ENCODE data around the gene HDAC4. TPM values are rescaled to one million over a fixed set of nuclear protein-coding genes. Genes with fewer than 3 reads are reported as not detected.

The HDAC4 gene
- total and polyA plus RNA-seq, 2 experiments from 2014 or later, result 9.3 to 10.8 TPM

DNA sequence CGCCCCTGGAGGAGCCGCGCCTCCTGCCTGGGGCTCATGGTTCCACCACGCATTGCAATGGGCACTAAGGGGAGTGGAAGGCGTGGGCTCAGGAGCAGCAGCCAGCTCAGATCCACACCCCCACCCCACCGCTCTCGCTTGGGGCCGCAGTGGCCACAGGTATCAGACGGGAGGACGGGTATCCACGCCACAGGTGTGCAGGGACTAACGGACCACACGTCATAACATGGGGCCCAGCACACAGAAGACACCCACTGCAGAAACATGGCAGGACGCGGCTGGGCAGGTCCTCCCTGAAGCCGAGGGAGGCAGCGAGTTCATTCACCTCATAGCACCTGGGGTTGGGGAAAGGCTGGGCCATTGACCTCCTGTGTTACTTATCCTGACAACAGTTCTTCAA is 13.0 kb downstream of the HDAC4 start:
- Histone ChIP-seq H3K9me2 (replicated peaks; ENCODE audit: insufficient read depth) (no peaks in the 10 kb centered on the region), H3K9me3 (ENCODE audit: low read depth) (no peaks in the 10 kb centered on the region), H2AFZ (no peak overlapping the region), H3K27ac (no peak overlapping the region), H3K4me2 (no peak overlapping the region), H3K27me3 (no peaks in the 10 kb centered on the region), H3K36me3 (replicated peaks; ENCODE audit: insufficient read depth, low read depth) (no peaks in the 10 kb centered on the region), H3K4me1 (ENCODE audit: insufficient read depth) (peaks cover under 1% of the 10 kb centered on the region), H4K20me1 (ENCODE audit: insufficient read depth, poor library complexity, severe bottlenecking) (peaks cover 3% of the 10 kb centered on the region), H3K79me2 (peaks cover 84% of the 10 kb centered on the region), H3K4me3 (no peak overlapping the region)
- TF ChIP-seq, protein P1, sequence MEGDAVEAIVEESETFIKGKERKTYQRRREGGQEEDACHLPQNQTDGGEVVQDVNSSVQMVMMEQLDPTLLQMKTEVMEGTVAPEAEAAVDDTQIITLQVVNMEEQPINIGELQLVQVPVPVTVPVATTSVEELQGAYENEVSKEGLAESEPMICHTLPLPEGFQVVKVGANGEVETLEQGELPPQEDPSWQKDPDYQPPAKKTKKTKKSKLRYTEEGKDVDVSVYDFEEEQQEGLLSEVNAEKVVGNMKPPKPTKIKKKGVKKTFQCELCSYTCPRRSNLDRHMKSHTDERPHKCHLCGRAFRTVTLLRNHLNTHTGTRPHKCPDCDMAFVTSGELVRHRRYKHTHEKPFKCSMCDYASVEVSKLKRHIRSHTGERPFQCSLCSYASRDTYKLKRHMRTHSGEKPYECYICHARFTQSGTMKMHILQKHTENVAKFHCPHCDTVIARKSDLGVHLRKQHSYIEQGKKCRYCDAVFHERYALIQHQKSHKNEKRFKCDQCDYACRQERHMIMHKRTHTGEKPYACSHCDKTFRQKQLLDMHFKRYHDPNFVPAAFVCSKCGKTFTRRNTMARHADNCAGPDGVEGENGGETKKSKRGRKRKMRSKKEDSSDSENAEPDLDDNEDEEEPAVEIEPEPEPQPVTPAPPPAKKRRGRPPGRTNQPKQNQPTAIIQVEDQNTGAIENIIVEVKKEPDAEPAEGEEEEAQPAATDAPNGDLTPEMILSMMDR (IDR thresholded peaks at IDR 0.05; ENCODE audit: poor library complexity), result no peak
- no peak for DNase-seq (ENCODE audit: low spot score)
- 90% methylated on average over 17 of the region's 17 CpGs for WGBS (ENCODE audit: low lambda C conversion rate, missing lambda C conversion rate)

- Histone ChIP-seq H3K9me3 (ENCODE audit: low read depth) (no peaks in the 10 kb centered on the region), H3K4me1 (ENCODE audit: insufficient read depth) (no peaks in the 10 kb centered on the region), H4K20me1 (ENCODE audit: insufficient read depth, poor library complexity, severe bottlenecking) (peaks cover 1% of the 10 kb centered on the region), H3K27ac (no peak overlapping the region), H3K9me2 (replicated peaks; ENCODE audit: insufficient read depth) (no peaks in the 10 kb centered on the region), H3K27me3 (no peaks in the 10 kb centered on the region), H2AFZ (no peak overlapping the region), H3K4me3 (no peak overlapping the region), H3K79me2 (peaks cover 84% of the 10 kb centered on the region), H3K4me2 (no peak overlapping the region), H3K36me3 (replicated peaks; ENCODE audit: insufficient read depth, low read depth) (no peaks in the 10 kb centered on the region)
- TF ChIP-seq, protein P1 (IDR thresholded peaks at IDR 0.05; ENCODE audit: poor library complexity), result no peak
- no peak for TF ChIP-seq EZH2phosphoT487 (IDR thresholded peaks at IDR 0.05; ENCODE audit: low read depth, severe bottlenecking, unreplicated experiment)
- TF ChIP-seq EZH2 (IDR thresholded peaks at IDR 0.05; ENCODE audit: borderline replicate concordance), result no peak
- no peak for DNase-seq (ENCODE audit: low spot score)
- WGBS (ENCODE audit: low lambda C conversion rate, missing lambda C conversion rate), result 93% methylated on average over 22 of the region's 22 CpGs
Measured at GRCh38 chr2:239386872-239387445, 13.9 kb downstream of the HDAC4 start.

DNA sequence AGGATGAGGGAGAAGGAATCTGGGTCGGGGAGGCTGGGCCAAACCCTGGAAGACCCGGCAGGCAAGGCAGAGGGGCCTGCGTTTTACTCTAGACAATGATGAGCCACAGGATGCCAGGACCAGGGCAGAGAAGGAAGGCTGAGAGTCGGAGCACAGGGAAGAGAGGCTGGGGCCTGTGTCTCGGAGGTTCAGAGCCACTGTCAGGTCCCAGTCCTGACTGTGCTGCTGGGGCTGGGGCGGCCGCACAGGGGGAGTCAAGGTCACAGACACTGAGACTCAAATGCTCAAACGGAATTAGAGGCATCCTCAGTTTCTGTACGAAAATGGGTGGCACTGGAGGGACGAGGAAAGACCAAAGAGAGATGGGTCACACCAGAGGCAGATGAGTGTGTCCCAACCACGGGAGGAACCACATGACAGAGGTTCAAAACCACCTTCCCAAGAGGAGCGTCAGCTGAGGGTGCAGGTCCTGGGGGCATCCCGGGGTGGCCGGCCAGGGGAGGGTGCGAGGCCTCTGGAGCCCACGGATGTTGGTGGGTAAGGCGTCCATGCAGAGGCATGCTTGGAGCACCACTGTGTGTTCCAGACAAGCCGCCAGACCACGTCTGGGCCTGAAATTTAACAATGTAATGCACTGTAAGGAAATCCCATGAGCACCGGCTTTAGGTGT is 14.7 kb downstream of the HDAC4 start:
- no peak overlapping the region for H3K27ac ChIP-seq
- H3K36me3 ChIP-seq (replicated peaks; ENCODE audit: insufficient read depth, low read depth), result no peaks in the 10 kb centered on the region
- H3K9me3 ChIP-seq (ENCODE audit: low read depth), result no peaks in the 10 kb centered on the region
- H3K4me1 ChIP-seq (ENCODE audit: insufficient read depth), result no peaks in the 10 kb centered on the region
- 94% methylated on average over 20 of the region's 20 CpGs for WGBS (ENCODE audit: low lambda C conversion rate, missing lambda C conversion rate)
- H2AFZ ChIP-seq, result no peak overlapping the region
- H3K79me2 ChIP-seq, result peaks cover 80% of the 10 kb centered on the region
- peaks cover 4% of the 10 kb centered on the region for H4K20me1 ChIP-seq (ENCODE audit: insufficient read depth, poor library complexity, severe bottlenecking)
- no peak overlapping the region for H3K4me3 ChIP-seq
- DNase-seq (ENCODE audit: low spot score), result no peak
- no peaks in the 10 kb centered on the region for H3K9me2 ChIP-seq (replicated peaks; ENCODE audit: insufficient read depth)
- no peak for TF ChIP-seq EZH2 (IDR thresholded peaks at IDR 0.05; ENCODE audit: borderline replicate concordance)
- no peak for TF ChIP-seq EZH2phosphoT487 (IDR thresholded peaks at IDR 0.05; ENCODE audit: low read depth, severe bottlenecking, unreplicated experiment)
- TF ChIP-seq, protein P1 (IDR thresholded peaks at IDR 0.05; ENCODE audit: poor library complexity), result no peak
- H3K4me2 ChIP-seq, result no peak overlapping the region
- no peaks in the 10 kb centered on the region for H3K27me3 ChIP-seq
